AG09319 (cell line): Measurements from ENCODE around the gene C17orf114.

Experiments used
- DNase-seq: peaks from one replicate; pipeline ENCODE4 v3.0.0-alpha.2; 2010; ENCODE audit warnings: low read depth; ENCODE audit errors: extremely low read depth
- TF ChIP-seq, protein P1 (sequence below): IDR thresholded peaks from 2 replicates; pipeline ENCODE4 v1.5.1; 2011; ENCODE audit warnings: low read depth, mild to moderate bottlenecking, inconsistent platforms, low read length, moderate library complexity

C17orf114 gene

DNA sequence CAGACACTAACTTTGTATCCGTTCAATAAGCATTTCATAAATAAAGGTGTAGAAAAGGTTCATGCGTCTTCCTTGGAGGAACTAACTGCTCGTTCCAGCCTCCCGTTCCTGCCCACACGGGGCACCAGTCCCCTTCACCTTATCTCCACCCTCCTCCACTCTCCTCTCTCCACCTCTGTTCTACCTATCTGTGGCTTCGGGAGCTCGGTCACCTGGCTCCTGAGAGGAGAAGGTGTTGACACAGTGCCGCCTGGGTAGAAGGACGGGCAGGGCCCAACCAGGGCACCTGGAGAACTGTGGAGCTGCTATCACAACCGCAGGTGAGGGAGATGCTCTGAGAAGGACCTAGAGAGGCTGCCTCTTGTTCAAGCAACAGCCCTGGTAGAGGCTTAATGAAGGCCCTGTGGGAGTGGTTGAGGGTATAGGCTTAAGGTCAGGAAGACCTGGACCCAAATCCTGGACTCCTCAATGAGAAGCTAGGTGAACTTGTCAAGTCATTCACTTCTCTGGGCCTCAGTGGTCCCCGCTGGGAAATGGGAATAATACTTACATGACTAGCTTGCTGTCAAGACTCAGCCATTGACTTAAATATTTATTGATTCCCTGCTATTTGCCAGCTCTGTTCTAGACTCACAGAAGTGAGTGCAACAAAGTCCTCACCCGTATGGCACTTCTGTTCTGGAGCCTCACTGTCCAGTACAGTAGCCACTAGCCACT is 21.4 kb upstream of the C17orf114 start:
- DNase-seq = no peak
- TF ChIP-seq, protein P1, sequence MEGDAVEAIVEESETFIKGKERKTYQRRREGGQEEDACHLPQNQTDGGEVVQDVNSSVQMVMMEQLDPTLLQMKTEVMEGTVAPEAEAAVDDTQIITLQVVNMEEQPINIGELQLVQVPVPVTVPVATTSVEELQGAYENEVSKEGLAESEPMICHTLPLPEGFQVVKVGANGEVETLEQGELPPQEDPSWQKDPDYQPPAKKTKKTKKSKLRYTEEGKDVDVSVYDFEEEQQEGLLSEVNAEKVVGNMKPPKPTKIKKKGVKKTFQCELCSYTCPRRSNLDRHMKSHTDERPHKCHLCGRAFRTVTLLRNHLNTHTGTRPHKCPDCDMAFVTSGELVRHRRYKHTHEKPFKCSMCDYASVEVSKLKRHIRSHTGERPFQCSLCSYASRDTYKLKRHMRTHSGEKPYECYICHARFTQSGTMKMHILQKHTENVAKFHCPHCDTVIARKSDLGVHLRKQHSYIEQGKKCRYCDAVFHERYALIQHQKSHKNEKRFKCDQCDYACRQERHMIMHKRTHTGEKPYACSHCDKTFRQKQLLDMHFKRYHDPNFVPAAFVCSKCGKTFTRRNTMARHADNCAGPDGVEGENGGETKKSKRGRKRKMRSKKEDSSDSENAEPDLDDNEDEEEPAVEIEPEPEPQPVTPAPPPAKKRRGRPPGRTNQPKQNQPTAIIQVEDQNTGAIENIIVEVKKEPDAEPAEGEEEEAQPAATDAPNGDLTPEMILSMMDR = no peak

DNA sequence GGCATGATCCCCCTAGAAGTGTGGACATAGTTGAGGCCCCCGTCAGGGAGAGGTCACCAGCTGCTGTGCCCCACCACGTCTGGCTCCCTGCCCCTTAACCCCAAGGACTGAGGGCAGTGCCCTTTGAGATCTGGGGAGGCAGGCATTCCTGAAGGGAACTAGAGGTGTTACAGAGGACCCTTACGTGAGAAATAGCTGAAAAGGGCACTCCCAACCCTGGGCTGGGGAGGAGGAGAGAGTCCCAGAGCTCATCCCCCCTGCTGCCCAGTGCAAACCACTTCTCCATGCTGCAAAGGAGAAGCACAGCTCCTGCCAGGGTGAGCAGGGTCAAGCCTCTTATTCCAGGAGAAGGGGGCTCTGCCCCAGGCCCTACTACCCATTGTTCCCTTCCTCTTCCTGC is 20.7 kb upstream of the C17orf114 start:
- DNase-seq = no peak
- TF ChIP-seq, protein P1 = no peak

DNA sequence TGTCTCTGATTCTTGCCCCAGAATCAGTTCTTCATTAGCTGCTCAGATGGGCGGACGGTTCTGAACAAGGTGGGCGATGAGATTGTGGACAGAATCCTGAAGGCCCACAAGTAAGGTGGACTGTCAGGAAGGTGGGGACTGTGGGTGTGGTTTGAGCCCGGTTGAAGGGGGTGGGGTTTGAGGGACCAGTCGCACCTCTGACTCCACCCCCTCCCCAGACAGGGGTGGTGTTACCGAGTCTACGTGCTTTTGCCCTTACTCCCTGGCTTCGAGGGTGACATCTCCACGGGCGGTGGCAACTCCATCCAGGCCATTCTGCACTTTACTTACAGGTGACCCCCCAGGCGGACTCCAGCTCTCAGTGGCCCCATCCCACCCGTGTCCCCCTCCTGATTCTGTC is 16.1 kb upstream of the C17orf114 start:
- DNase-seq = no peak
- TF ChIP-seq, protein P1 = no peak

GRCh38 chr17:4816826-4817225 is 14.7 kb upstream of the C17orf114 start:
- TF ChIP-seq, protein P1 = no peak
- no peak for DNase-seq

- TF ChIP-seq, protein P1 = no peak; the same call in 1 of the 2 replicates
- no peak for DNase-seq
Measured at GRCh38 chr17:4815043-4815675, 13.0 kb upstream of the C17orf114 start.

DNA sequence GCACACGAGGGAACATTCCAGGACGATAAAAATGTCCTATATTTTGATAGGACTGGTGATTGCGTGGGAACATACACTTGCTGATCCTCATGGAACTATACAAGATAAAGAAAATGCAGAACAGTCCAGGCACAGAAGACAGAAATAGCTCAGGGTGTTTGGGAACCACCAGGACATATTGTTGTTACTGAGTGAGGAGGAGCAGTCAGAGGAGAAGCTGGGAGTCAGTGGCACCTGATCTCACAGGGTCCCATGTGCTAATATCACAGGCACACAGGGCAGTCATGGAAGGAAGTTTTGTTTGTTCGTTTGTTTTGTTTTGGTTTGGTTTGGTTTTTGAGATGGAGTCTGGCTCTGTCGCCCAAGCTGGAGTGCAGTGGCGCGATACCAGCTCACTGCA is 10.6 kb upstream of the C17orf114 start:
- no peak for DNase-seq
- TF ChIP-seq, protein P1 = no peak

DNA sequence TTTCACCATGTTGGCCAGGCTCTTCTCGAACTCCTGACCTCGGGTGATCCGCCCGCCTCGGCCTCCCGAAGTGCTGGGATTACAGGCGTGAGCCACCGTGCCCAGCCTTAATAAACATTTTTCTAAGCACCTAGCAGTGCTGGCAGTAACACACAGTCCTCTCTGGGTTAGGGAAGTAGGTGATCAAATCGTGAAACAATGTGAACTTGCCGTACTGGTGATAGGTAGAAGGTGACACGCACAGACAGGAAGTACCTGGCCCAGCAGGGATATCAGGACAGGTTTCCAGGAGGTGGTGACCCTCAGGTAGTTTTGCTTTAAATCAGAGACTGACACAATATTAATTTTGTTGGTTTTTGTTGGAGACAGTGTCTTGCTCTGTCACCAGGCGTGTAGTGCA is 9.3 kb upstream of the C17orf114 start:
- TF ChIP-seq, protein P1 = no peak
- DNase-seq = no peak
